Astrocyte of the spinal cord (primary cell): Measurements from ENCODE around the gene ABCD4.

ENCODE experiments used
- DNase-seq: peaks from one replicate; pipeline ENCODE4 v3.0.0; 2011; ENCODE audit warnings: low read depth, low spot score
- H3K4me3 ChIP-seq: 2 replicates; pipeline ENCODE4 v1.5.1; 2011; ENCODE audit warnings: low read depth, mild to moderate bottlenecking, low read length, moderate library complexity
- CTCF ChIP-seq: IDR thresholded peaks from 2 replicates; pipeline ENCODE4 v1.5.1; 2012; ENCODE audit warnings: low read depth, mild to moderate bottlenecking, low read length, inconsistent platforms
- in situ Hi-C: cut with HindIII; loops from 2 replicates; pipeline ENCODE4 v1.10.0; 2017; ENCODE audit warnings: low sequenced_read_pairs

Gene ABCD4

GRCh38 chr14:74308695-74309094 lies 6.0 kb upstream of the ABCD4 start:
- in situ Hi-C loops = no loop called here
- no peak overlapping the region for H3K4me3 ChIP-seq
- DNase-seq = no peak
- no peak for TF ChIP-seq CTCF

- in situ Hi-C loops = no loop called here
- TF ChIP-seq CTCF = peak; percentile 59
- DNase-seq = peak; percentile 55
- H3K4me3 ChIP-seq = peak overlapping the region; percentile 90
These were observed 544 bp downstream of the ABCD4 start for GRCh38 chr14:74302152-74302628.

- in situ Hi-C loops = no loop called here
- TF ChIP-seq CTCF = no peak
- peak overlapping the region; percentile 90 for H3K4me3 ChIP-seq
- DNase-seq = no peak
These were observed 1.1 kb downstream of the ABCD4 start for GRCh38 chr14:74301594-74302151.

- in situ Hi-C loops = no loop called here
- H3K4me3 ChIP-seq = no peak overlapping the region
- TF ChIP-seq CTCF = no peak
- peak; percentile 36 for DNase-seq
These were observed 3.6 kb downstream of the ABCD4 start for GRCh38 chr14:74299061-74299545.

- in situ Hi-C loops = no loop called here
- no peak overlapping the region for H3K4me3 ChIP-seq
- DNase-seq = no peak
- no peak for TF ChIP-seq CTCF
These were observed 4.7 kb downstream of the ABCD4 start for GRCh38 chr14:74297986-74298385.

- no peak for DNase-seq
- in situ Hi-C loops = no loop called here
- TF ChIP-seq CTCF = no peak
- no peak overlapping the region for H3K4me3 ChIP-seq
These were observed 6.7 kb downstream of the ABCD4 start for GRCh38 chr14:74296037-74296467.
